Renal cortex interstitium (tissue), 11 donors: ENCODE measurements around the gene UBE2QL1. TPM values are rescaled to one million over a fixed set of nuclear protein-coding genes. Genes with fewer than 3 reads are reported as not detected.
"Not testable (repeated sequence)": the region's sequence is repeated elsewhere in the genome, so short reads cannot be mapped to it uniquely, and the experiment has no call there.

Experiments used
- DNase-seq, 11 donors: peaks; one replicate each; pipeline ENCODE4 v3.0.0-alpha.2; 2013; ENCODE audit warnings: low read depth in 9 of 11, low spot score in 4 of 11; ENCODE audit errors: extremely low read depth in 1 of 11
- polyA plus RNA-seq, 3 donors: library from polyadenylated mRNA; unstranded; fragments of 120-200 nt; gene quantifications; one replicate each; pipeline ENCODE4 v1.2.1, GENCODE V29; 2013; ENCODE audit not compliant: insufficient read length in 3 of 3

UBE2QL1 gene
- polyA plus RNA-seq, 3 donors, result 0.79 to 0.95 (median 0.83) TPM

DNA sequence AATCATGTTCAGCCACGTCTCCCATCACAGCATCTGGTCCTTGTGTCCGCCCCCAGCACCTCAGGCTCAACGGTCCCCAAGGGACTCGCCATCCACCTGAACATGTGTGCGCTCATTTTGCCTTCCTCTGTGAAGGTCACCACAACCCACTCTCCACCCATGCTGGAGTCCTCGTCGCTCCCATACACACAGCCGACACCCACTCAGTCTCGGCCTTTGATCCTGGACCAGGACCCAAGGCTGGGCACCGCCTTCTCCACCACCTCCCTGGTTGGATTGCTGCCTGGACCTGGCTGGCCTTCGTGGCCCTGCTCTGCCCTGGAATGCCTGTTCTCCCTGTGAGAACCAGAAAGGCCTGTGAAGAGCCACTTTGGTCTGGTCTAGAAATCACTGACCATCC lies 60.3 kb downstream of the UBE2QL1 start:
- no peak for DNase-seq

DNA sequence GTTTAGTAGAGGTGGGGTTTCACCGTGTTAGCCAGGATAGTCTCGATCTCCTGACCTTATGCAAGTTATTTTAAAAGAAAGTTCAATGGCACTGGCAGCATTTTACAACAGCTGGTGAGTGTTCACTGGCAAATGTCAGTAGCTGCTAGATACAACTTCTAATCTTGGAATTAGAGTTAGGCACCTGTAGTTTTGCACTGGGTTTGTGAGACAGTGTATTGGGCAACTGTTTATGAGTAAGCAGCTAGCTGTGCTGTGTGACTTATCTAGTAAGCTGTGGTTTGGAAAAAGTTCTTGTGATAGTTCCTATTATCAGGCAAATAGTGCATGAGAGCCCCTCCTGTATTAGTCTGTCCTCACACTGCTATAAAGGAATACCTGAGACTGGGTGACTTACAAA lies 61.5 kb downstream of the UBE2QL1 start:
- DNase-seq, result no peak

DNA sequence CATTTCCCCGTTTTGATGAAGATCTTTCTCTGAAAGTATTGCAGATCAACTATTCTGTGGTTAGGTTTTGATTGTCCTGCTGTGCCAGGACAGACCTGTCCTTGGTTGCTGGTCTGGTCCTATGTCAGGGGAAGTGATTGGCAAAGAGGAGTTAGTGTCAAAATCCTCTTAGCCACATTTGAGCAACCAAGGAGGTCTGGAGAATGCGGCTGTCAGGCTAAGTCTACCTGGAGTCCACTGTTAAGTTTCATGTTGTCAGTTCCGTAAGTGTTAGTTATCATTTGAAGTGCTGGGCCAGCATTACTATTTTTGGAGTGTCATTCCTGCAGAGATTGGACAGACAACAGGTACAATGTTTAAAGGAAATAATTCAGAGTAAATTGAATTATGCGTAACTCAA lies 62.3 kb downstream of the UBE2QL1 start:
- no peak for DNase-seq

DNA sequence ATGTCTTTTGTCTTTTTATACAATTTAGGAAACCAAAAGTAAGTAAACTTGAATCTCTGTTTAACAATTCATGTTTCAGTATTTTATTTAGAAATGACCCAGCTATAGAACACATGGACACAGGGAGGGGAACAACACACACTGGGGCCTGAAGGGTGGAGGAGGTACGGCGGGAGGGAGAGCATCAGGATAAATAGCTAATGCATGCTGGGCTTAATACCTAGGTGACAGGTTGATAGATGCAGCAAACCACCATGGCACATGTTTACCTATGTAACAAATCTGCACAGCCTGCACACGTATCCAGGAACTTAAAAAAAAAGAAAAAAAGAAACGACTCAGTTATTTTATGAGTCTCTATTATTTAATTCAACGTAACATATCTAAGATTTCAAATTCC lies 67.2 kb downstream of the UBE2QL1 start:
- not testable (repeated sequence) for DNase-seq

DNA sequence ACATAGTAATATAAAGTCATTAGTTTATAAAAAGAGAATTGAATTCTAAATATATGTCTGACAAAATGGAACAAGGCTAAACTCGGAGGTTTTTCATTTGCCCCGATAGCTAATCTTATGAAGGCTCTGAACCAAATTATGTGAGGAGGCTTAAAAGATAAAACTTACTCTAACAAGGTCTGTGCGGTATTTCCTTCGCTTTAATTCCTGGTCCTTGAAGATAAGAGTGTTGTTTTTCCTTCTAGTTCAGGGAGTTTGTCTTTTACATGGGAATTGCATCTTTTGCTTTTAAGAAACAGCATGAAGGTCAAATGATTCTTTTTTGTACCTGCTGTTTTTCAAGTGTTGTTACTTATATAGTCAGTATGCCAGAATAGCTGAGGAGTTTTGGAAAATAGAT lies 68.2 kb downstream of the UBE2QL1 start:
- no peak for DNase-seq

DNA sequence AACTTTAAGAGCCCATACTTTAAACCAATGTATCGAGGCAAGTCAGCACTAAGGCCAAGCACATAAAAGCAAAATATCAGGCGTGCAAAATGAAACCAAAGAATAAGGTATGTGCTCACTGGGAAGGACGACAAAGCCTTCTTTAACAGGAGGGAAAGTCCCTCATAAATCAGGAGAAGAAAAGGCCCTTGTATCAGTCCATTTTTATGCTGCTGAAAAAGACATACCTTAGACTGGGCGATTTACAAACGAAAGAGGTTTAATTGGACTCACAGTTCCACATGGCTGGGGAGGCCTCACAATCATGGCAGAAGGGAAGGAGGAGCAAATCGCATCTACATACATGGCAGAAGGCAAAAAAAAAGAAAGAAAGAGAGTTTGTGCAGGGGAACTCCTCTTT lies 68.9 kb downstream of the UBE2QL1 start:
- DNase-seq, result no peak

DNA sequence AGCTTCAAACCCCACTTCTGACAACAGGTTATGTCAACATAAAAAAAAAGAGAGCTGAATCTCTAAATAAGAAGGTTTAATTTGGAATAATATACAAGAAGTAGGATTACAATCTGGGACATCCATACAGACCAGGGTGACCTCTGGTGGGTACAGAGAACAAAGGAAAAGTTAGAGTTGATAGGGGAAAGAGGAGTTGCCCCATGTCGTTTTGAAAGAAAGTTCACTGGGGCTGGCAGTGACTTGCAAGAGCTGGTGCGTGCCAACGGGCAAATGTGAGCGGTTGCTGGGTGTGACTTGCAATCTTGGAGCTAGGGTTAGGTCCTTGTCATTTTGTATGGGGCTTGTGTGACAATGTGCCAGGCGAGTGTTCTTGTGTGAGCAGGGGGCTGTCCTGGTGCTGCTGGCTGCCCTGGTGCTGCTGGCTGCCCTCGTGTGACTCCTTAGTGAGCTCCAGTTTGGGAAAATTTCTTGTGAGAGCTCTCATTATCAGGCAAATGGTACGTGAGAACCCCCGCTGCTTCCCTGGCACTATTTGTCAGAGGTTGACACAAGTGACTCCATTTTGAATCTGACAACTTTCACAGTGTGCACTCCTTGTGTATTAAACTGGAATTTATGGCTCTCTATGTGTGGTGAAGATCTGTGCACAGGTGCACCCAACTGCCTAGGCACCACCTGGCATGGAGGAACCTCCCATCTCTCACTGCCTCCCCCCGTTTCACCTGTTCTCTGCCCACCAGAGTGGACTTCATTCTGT lies 69.8 kb downstream of the UBE2QL1 start:
- no peak for DNase-seq

DNA sequence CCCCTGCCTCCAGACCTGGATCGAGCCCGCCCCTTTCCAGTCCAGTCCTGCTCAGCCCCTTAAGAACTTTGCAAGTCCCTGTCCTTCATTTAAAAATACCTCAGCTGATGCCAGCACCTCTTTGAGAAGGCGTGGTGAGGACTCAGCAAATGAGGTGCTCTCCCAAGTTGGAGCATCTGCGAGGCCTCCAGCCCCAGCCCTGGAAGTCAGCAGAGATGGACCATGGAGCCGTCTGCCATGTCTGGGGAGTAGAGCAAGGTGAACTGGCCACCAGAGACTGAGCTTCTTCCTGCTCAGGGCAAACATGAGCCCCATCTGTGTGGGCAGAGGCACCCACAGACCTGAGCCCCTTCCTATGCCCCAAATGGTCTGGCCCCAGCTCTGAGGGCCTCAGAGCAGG lies 71.5 kb downstream of the UBE2QL1 start:
- no peak for DNase-seq

DNA sequence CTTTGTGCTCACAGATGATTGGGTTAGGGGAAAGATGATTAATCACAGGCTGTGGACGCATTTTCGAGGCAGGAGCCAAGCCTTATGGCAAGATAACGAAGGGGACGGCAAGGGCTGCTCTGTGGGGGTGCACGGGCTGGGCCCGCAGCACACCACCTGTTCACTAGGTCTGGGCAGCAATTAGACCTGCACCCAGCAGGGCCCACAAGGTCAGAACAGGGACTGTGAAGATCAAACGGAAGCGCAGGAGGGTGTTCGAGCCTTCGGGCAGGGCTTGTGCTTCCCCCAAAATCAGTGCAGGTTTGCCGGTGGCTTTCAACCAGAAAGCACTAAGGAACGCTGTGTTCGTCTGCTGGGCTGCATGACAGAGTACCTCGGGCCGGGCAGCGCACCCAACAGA lies 73.7 kb downstream of the UBE2QL1 start:
- no peak for DNase-seq

DNA sequence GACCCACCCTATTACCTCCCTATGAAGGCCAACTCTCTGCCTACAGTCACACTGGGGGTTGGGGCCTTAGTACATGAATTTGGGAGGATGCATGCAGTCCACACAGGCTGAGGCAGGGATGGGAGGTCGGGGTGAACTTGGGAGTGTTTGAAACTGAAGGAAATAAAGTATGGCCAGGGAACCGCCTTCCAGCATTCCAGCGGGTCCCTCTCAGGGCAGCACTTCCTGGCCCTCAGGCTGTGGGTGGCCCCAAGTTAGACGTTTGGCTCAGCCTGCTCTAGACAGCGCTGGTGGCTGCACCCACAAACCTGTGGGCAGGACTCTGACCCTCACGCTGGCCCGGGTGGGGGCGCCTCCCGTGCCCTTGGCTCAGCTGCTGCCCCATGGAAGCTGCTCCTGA lies 74.3 kb downstream of the UBE2QL1 start:
- no peak for DNase-seq

DNA sequence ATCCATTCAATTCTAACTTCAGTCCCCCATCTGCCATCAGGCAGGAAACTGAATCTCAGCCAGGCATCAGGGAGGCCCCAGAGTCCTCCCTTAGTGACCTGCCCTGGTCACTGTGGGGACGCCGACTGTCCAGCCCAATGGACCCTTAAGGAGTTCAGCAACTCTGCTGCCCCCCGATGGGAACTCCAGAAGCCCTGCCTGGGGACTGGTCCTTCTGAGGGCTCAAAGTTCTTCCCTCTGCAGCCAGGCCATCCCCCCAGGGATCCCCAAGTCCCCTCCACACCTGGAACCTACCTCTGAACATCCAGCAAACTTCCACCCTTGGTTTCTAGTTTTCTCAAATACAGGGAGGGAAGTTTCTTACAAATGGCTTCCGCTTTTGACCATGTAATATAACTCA lies 76.8 kb downstream of the UBE2QL1 start:
- no peak for DNase-seq

DNA sequence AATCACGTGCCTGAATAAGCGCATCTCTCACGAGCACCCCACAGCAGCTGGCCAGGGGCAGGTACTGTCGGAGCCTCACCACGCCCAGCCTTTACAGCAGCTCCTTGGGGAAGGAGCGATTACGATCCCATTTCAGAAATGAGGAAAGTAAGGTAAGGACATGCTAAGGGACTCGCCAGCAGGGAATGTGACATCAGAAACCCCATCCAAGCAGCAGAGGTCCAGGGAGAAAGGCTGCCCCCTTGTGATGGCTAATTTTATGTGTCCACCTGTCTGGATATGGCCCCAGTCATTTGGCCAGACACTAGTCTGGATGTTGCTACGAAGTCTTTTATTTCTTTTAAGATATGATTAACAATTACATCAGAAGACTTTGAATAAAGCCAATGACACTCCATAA lies 77.3 kb downstream of the UBE2QL1 start:
- DNase-seq, result peak in 9 of 11 donors; percentile 2 to 26 (median 11)

DNA sequence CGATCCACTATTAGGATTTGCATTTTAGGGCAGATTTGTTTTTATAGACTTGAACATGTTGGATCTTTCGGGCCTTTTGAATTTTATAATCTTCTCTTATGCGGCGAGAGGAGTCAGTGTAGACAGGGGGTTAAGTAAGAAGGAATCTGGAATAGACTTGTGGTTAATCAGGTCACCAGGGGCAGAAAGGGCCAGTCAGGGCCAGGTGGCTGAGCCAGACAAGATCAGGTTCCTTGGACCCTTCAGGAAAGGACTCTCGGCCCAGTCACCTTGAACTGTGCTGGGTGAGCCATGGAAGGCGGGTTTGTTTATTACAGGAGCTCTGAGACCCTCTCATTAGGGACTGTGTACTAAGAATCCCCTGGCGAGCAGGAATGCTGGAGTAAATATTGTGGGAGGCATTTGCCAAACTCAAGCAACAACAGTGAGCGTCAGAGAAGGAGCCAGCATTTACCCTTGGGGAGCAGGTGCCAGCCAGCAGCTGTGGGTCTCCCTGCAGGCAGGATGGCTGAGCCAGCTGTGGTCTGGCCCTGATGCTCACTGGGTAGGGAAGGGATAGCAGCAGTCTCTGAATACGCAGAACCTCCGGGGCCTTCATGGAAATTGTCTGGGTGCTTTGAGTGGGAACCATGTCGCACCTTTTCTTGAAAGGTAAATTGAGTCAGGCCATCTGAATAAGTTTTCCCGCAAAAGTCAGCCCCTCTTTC lies 79.2 kb downstream of the UBE2QL1 start:
- no peak for DNase-seq

DNA sequence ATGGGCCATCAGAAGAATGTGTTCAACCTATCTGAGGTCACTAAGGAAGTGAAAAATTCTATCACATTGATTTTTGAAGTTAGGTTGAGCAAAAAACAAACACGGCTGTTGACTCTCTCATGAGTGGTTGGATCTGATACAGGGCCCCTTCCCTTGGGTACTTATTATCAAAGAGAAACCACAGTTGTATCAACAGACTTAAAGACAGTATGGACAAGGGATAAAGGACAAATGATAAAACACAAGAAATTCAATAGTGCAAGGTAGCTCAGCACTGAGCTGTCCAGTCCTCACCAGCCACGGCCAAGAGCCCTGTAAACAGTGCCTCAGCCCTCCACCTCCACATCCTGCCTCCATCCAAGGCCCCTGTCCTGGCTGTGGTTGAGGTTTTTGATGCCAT lies 86.9 kb downstream of the UBE2QL1 start:
- DNase-seq, result no peak

DNA sequence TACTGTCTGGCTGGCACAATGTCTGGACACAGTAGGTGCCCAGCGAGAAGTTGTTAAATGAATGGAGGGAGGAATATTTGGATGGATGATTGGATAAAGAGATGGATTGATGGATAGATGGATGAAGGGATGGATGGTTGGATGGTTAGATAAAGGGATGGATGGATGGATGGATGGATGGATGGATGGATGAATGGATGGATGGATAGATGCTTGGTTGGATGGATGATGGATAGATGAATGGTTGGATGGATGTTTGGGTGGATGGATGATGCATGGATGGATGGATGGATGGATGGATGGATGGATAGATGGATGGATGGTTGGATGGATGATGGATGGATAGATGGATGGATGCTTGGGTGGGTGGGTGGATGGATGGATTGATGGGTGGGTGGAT lies 90.4 kb downstream of the UBE2QL1 start:
- no peak for DNase-seq

DNA sequence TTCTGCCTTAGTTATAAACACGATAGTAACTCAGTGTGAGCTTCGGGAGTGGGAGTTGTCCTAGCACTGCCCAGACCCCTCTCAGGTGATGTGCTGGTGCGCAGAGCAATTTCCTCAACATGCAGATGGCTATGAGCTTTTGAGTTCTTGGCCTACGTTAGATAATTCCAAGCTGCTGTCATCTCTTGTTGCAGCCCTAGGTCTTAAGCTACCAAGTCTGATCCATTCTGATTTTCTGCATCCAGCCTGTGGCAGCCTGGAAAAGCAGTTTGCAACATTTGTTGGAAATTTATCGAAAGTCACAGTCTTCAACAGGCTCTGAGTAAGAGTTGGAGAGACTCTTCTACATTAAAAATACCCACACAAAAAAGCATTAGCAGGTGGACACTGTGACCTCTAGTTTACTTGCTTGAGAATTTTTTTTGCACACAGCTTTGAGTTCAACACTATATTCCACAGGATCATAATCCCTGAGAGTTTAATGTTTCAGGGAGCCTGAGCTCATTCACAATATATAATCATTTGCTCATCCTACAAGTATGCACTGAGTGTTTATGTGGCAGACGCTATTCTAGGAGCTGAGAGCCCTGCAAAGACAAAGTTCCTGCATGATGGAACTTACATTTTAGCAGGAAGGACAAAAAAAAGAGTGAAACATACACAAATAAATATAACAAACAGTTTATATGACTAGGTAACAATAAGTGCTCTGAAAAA lies 91.6 kb downstream of the UBE2QL1 start:
- DNase-seq, result no peak

DNA sequence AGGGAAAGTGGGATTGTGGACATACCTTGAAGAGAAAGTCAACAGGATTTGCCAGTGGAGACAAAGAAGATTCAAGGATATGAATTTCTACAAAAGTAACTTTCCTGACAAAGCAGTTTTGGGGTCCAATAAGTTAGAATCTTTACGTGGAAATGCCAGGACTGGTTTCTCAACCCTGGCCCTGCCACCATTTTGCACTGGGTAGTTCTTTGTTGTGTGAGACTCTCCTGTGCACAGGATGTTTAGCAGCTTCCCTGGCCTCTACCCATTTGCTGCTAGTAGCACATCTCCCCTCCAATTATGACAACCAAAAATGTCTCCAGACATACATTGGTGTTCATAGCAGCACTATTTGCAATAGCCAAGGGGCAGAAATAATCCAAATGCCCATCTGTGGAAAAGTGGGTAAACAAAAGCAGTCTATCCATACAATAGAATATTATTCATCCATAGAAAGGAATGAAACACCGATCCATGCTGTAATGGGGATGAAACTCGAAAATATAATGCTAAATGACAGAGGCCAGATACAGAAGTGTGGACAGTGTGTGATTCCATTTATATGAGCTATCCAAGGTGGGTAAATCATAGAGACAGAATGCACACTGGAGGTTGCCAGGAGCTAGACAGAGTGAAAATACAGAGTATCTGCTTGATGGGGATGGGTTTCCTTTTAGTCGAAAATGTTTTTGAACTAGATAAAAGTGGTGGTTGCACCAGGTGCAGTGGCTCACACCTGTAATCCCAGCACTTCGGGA lies 92.8 kb downstream of the UBE2QL1 start:
- DNase-seq, result no peak

DNA sequence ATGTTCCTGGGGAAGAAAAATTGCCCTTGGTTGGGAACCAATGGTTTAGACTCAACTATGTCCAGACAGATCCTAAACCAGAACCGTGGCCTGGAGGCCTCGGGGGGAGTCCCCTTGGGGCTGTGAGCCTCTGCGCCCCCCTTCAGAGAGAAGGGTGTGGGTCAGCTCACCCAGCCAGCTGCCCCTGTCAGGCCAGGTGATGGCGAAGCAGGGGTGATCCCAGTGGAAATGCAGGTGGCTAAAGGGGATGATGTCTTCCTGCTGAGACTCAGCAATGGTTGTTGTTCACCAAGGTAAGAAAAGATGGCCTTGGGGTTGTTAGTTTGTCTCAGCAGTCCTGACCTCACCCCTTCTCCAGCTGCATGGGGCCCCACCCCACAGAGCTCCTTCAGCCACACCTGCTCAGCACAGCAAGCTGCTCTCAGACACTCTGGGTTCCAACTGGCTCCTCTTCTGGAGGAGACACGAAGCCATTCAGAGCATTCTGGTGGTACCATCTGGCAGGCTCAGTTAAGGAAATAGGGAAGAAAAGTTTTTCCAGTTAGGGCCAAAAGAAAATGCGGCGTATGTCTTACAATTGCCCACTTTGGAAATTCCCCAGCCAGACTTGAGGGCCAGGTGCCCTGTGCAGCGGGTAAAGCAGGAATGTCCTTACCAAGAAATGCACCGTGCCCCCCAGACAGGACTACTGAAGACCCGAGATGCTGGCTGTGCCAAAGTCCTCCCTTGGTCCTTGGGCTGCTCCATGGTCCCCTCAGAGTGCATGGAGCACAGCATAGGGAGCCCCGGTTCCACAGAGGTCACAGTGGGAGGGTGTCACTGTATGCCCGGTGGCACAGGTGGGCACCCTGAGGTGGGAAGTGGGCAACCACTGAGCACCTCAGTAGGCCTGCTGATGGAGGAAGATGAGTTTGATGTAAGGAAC lies 94.0 kb downstream of the UBE2QL1 start:
- DNase-seq, result no peak

DNA sequence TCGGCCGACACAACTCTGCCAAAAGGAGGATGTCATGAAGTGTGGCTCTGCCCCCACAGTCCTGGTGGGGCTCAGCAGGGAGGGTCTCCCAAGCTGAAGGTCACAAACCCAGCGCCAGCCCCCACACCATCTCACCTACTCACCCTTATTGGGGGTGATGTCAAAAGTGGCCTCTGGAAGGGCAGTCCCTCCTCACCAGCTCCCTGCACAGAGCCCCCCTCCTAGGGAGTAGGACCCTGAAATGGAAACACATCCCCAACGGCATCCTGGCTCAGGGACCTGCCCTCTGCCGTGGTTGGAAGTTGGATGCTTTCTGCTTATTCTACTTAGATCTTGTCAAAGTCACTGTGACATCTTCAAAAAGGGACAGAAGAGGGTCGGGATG lies 94.7 kb downstream of the UBE2QL1 start:
- no peak for DNase-seq
